ENCODE results near the gene MAP4. TPM values are rescaled to one million over a fixed set of nuclear protein-coding genes. Genes with fewer than 3 reads are reported as not detected.

Gene MAP4
- polyA plus RNA-seq, 5 donors, result 160 to 181 (median 175) TPM

DNA sequence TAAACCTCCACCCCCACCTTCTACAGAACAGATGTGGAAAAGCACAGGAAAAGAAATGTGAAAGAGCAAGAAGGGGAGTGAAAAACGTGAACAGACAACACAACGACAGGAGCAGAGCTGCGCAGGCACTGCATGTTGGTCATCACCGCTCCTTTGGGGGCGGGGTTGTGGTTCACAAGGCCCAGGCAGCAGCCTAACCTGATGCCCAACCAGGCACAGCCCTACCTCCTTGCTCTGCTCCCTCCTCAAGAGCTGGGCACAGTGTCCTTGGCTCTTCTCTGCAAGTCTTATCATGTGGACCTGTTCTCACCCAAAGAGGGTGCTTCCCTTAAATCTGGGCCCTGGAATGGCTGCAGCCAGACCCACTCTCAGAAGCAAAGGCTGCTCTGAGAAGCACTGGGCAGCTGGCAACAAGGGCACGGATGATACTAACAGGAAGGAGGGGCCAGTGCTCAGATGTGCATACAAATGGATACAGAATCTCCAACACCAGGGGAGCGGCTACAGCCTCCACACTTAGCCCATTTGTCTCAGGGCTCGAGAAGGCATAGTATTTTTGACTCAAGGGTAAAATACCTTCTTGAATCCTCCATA, 148.7 kb downstream of the MAP4 start:
- DNase-seq, result no peak

- DNase-seq, result no peak
These were observed 151.0 kb downstream of the MAP4 start for GRCh38 chr3:47865192-47865591.

GRCh38 chr3:47863391-47864128, 152.7 kb downstream of the MAP4 start:
- no peak for DNase-seq

GRCh38 chr3:47859956-47860605, 156.1 kb downstream of the MAP4 start:
- DNase-seq, result no peak

GRCh38 chr3:47857151-47857550, 159.1 kb downstream of the MAP4 start:
- DNase-seq, result no peak

- no peak for DNase-seq
These were observed 159.5 kb downstream of the MAP4 start for GRCh38 chr3:47856669-47857068.

- no peak for DNase-seq
These were observed 160.5 kb downstream of the MAP4 start for GRCh38 chr3:47855461-47856383.

DNA sequence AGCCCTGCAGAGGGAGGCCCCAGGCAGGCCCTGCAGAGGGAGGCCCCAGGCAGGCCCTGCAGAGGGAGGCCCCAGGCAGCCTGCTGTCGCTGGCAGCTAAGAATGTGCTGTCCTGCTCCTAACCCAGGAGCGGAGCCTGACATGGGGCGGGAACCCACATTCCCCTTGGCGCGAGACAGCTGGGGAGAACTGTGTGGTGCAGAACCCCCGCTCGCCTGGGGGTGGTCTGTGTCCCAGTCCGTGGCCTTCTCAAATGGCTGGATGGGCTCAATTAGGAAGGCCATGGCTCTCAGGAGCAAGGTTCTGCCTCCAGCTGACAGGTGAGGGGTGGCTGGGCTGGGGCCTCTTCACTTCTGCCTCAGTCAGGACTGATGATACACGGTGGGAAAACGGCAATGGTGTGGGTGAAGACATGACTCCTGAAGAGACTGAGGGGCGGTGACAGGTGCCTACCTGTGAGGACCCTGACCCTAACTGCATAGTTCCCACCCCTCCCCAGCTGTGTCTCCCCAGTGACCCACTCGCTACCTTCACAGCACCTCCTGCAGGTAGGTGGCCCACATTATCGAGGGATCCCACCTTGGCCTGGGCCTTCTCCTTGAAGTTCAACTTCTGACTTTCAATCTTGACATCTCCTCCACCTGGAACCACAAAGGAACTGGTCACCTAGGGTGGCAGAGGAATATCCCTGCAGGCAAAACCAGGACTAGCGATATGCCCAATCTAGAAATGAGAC, 161.3 kb downstream of the MAP4 start:
- no peak for DNase-seq

DNA sequence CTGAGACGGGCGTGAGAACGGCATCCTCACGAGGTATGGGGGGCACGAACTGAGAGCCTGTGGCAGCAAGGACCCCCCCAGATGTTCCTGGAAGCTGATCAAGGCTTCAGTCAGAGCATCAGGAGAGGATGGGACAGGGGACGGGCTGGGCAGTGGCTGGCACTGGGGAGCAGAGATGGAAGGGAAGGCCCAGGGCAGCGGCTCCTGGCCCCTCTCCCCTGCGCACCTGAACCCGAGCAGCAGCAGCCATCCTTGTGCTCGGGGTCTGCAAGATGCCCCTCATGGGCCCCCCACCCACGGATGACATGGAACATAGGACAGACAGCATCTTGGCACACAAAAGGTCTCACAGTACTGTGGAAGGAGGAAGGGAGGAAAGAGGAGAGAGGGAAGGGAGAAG, 161.9 kb downstream of the MAP4 start:
- no peak for DNase-seq

DNA sequence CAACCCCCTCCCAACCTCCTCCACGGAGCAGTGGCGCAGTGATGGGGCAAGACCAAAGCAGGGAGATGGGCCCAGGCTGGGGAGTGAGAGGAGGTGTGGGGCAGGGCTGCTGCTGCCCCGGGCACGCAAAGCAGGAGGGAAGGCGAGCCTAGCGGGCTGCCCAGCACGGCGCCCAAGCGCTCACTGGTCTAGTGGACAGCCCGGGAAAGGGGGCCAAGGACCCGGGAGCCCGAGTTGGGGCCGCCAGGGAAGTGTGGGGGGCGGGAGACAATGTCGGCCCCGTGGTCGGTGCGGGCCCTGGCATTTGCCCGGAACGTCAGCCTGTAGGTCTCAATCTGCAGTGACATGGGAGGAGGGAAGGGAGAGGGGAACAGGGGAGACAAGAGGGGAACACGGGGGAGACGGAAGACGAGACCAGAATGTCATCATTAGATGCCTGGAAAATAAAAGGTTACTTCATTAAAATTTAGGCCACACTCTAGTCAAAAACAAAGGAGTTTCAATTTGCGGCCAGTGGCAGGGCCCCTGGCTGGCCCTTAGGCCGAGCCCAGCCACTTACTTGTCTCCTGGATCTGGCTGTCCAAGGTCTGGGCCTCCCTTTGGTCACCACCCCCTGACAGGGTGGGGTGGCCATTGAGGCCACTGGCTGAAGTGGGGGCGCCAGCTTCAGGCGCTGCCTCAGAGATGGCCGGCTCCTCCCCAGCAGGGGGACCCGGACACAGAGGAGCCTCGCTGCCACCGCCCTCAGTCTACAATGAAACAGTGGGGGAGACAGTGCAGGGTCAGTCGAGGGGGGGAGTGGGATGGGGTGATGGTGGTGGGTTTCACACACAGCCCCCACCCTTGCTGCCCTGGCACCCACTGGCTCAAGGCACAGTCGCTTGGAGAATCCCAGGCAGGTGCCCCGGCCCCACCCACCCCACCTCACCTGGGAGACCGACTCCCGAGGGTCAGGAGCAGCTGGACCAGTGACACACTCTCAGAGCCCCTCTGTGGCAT, 163.3 kb downstream of the MAP4 start:
- DNase-seq, result no peak

DNA sequence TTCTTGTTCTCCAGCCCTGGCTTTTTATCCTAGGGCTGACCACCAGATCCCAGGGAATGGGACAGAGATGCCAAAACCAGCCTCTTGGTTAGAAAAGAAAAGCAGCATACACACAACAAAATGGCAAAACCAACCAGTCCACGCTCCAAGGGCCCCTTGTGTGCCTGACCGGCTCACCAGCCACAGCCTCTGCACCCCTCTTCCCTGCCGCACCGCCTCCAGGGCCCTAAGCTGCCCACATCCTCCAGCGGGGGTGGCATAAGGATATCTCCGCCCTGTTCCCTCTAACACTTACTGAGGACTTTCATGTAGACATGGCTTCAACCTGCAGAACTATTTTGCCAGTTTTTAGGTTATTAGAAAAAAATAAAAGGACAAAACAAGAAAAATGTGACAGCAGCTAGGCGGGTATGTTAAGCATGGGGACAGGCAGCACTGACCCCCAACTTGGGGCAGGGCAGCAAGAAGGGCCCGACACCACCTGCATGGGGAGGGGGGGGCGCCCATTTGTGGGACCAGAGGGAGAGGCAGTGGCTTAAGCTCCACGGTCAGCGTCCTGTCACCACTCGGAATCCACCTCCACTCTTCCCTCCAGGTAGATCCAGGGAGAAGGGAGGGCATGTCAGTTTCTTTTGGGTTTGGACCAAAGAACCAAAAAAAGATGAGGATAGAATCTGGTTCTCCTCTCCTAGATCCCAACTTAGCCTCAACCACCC, 164.2 kb downstream of the MAP4 start:
- DNase-seq, result no peak

DNA sequence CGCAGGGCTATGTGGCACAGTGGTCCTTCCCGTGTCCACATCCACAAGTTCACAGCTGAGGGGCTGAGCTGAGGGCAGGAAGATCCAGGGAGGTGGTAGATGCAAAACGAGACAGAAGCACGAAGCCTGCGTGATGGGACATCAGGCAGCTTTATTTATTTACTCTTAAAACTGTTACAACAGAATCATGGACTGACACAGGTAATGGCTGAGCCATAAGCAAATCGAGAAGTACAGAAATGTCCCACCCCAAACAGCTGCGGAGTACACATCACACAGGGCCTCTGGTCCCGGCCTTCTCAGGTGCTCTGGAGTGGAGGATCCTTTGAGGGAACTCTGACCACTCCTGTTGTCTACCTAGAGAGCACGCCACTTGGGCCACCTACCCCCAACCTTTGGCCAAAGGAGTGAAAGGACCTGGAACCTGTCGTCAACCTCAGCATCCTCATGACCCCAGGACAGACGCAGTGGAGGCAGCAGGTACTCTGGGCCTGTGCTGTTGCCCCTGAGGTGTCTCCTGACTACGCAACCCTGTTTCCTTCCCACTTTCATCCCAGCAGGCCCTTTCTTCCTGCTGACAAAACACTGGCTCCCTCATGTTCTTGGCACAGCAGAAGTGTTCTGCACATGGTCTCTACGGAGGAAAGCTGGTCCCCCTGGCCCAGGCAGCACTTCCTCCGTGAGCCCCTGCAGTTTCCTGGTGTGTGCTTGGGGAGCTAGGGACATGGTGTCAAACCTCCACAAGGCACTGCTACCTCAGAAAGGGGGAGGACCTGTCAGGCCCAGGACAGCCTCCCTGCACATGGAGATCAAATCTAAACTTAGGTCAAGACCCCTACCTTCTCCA, 165.4 kb downstream of the MAP4 start:
- DNase-seq, result no peak

DNA sequence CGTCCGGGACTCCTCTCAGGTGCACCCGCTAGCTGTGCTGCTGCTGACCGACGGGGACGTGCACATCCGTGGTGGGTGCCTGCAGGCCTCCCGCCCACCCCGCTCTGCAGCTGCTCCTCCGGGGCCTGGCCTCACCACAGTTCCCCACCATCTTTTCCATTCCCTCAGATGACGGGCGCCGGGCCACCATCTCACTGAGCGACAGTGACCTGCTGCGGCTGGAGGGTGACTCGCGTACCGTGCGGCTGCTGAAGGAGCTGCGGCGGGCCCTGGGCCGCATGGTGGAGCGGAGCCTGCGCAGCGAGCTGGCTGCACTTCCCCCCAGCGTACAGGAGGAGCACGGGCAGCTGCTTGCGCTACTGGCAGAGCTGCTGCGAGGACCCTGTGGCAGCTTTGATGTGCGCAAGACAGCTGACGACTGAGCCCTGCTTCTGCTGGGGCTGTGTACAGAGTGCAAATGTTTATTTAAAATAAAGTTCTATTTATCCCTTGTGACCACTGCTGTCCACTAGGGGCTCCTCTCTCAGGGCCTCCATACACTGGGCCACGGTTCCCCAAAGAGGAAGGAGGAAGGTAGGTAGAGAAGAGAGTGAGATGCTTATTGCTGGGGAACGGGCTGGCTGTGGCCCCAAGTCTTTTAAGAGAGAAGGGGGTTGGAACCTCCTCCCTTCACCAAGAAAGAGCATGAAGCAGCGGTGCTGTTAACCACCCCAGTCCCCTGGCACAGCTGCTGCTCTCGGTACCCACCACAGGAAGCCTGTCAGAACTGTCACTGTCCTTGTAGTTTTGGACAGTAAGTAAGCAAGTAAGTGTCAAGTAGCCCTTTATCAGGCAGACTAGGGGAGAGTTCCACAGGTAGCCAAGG, 166.3 kb downstream of the MAP4 start:
- no peak for DNase-seq

DNA sequence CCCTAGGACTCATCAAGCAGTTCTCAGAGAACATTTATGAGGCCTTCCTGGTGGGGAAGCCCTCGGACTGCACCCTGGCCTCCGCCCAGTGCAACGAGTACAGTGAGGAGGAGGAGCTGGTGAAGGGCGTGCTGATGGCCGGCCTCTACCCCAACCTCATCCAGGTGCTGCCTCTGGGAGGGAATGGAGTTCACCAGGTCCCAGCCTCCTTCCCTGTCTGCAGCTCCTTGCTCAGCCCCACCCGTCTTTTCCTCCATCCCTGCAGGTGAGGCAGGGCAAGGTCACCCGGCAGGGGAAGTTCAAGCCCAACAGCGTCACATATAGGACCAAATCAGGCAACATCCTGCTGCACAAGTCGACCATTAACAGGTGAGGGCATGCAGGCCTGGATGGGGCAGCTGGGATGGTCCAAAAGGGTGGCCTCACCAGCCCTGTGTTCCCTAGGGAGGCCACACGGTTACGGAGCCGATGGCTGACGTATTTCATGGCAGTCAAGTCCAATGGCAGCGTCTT, 167.0 kb downstream of the MAP4 start:
- DNase-seq, result no peak

DNA sequence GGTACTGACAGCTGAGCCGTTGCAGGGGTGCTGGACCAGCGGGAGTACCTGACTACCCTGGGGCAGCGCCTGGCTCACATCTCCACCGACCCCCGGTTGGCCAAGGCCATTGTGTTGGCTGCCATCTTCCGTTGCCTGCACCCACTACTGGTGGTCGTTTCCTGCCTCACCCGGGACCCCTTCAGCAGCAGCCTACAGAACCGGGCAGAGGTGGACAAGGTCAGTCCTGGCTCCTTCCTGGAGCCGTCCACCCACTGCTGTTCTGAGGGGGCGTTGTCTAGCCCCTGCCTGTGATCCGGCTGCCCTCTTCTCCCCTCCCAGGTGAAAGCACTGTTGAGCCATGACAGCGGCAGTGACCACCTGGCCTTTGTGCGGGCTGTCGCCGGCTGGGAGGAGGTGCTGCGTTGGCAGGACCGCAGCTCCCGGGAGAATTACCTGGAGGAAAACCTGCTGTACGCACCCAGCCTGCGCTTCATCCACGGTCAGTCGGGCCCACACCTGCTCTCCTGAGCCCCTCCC, 167.6 kb downstream of the MAP4 start:
- no peak for DNase-seq

DNA sequence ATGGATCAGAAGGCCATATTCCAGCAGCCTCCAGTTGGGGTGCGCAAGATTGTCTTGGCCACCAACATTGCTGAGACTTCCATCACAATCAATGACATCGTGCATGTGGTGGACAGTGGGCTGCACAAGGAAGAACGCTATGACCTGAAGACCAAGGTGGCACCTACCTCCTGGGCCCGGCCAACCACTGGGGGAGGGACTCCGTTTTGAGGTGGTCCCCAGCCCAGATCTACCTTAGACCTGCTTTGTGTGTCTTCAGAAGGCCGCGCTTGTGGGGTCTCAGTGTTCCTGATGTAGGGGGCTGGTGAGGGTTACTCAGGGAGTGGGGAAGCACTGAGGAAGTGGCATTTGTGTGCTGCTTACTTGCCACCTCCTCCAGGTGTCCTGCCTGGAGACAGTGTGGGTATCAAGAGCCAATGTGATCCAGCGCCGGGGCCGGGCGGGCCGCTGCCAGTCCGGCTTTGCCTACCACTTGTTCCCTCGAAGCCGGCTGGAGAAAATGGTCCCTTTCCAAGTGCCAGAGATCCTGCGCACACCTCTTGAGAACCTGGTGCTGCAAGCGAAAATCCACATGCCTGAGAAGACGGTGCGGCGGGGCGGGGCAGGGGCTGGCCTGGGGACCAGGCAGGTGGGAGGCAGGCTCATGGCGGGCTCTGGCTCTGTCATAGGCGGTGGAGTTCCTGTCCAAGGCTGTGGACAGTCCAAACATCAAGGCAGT, 168.3 kb downstream of the MAP4 start:
- no peak for DNase-seq

Data from right lung (tissue), 5 donors.